ENCODE measurements around the gene CDK4.
"Not testable (repeated sequence)": the region's sequence is repeated elsewhere in the genome, so short reads cannot be mapped to it uniquely, and the experiment has no call there.

Gene CDK4

DNA sequence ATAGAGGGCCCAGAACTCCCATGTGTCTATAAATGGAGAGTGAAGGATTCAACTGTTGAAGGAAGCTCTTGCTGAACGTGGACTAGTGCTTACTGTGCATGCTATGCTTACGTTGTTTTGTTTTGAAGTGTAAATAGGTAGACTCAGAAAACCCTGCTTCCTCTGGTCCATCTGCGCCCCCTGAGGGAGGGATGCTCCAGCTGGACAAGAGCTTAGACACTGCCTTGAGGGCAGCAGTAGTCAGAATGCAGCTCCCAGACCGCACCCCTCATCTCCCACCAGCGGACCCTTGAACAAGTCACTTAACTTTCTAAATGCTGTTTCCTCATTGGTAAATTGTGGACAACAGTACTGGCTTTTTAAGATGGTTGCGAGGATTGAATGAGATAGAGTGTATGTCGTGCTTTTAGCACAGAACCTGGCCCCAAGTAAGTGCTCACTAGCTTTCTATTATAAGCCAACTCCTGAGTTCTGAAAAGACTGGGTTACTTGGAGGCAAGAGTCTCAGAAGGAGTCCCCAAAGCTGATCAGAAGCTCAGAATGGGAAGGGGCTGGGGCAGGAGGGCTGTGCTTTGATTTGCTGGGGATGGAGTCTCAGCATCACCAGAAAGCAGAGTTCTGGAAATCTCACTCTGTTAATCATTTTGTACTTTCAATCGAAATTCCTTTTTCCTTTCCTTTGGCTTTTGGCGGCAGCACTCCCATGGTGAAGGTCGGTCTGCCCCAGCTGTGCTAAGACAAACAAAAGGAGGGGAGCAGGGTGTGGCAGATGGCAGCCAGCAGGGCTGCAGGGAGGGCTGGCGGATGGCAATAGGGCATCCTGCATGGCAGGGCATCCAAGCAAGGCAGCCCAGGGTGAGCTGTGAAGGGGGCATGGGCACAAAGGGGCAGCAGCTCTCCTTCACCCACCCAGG lies 29.1 kb downstream of the CDK4 start:
- no peak for DNase-seq

- not testable (repeated sequence) for DNase-seq
Measured at GRCh38 chr12:57721846-57722608, 30.1 kb downstream of the CDK4 start.

GRCh38 chr12:57720606-57721595 lies 31.2 kb downstream of the CDK4 start:
- no peak for DNase-seq

DNA sequence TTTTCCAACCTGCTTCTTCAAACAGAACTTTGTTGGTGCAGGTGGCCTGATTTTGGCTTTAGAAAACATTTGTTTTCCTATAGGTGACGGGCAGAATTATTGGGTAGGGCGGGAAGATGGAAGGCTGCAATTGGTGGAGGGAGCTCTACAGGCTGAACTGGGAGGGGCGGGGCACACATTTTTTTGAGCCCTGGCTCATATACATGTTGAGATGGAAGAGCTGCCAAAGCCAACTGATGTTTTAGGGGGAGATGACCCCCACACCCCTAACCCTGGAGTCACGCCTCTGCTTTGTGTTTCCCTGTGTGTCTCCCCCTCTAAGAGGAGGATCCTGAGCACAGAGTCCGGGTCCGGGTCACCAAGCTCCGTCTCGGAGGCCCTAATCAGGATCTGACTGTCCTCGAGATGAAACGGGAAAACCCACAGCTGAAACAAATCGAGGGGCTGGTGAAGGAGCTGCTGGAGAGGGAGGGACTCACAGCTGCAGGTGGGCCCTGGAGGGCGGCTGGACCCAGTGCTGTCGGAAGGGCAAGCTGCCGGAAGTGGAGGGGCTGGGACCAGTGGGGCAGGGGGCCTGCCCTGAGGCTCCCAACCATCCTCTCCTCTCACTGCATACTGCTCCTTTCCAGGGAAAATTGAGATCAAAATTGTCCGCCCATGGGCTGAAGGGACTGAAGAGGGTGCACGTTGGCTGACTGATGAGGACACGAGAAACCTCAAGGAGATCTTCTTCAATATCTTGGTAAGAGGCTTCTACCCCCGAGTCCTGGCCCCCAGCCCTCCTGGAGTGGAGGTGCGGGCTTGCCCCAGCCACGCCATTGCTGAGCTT lies 32.1 kb downstream of the CDK4 start:
- no peak for DNase-seq

- DNase-seq = no peak
Measured at GRCh38 chr12:57718641-57719528, 33.2 kb downstream of the CDK4 start.

DNA sequence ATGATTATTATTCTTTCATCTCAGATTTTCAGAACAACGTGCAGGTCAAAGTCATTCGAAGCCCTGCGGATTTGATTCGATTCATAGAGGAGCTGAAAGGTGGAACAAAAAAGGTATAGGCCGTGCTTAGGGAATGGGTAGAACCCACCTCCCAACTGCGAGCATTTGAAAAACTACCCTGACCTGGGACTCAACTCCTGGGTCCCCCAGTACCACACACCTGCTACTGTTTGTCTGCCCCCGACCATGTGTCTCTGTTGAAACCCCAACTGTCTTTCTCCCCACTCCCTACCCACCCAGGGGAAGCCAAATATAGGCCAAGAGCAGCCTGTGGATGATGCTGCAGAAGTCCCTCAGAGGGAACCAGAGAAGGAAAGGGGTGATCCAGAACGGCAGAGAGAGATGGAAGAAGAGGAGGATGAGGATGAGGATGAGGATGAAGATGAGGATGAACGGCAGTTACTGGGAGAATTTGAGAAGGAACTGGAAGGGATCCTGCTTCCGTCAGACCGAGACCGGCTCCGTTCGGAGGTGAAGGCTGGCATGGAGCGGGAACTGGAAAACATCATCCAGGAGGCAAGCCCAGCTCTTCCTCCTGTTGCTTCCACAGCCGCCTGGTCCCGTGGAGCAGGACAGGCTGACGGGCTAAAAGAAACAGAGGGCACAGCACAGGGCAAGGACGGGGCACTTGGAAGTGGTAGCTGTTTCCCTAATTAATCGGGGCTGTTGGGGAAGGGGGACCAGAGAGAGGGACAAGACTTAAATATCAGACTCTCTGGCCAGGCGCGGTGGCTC lies 34.1 kb downstream of the CDK4 start:
- DNase-seq = no peak

DNA sequence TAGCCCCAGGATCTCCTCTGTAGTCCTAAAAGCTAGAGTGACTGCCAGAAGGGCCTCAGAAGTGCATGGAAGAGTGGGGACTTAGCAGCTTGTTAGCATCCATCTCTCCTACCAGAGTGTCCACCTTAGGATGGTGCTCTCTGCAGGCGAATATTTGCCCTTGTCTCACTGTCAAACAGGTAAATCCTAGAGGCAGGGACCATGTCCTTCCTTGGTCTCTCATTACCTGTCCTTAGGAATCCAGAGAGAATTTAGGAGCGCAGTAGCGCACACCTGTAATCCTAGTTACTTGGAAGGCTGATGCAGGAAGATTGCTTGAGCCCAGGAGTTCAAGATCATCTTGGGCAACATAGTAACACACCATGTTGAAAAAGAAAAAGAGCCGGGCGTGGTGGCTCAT lies 35.0 kb downstream of the CDK4 start:
- DNase-seq = no peak

DNA sequence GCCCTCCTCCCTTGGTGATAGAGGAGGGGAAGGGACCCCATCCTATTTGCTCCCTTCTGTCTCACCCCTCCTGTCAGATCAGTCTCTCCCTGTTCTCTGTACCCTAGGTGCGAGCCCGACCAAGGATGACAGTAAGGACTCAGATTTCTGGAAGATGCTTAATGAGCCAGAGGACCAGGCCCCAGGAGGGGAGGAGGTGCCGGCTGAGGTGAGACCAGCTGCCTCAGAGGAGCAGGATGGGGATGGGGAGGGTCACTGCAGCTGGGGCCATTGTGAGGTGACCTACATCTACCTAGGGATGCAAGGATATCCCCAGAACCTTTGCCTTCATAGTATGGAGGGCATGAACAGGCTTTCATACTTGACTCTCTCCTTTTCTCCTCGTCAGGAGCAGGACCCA lies 35.8 kb downstream of the CDK4 start:
- DNase-seq = no peak

DNA sequence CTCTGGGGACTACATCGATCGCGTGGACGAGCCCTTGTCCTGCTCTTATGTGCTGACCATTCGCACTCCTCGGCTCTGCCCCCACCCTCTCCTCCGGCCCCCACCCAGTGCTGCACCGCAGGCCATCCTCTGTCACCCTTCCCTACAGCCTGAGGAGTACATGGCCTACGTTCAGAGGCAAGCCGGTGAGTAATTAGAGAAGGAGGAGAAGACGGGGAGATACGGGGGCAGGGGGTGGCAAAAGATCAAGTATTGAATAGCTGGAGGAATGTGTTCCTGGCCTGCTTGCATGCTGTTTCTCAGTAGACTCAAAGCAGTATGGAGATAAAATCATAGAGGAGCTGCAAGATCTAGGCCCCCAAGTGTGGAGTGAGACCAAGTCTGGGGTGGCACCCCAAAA lies 36.3 kb downstream of the CDK4 start:
- DNase-seq = no peak

DNA sequence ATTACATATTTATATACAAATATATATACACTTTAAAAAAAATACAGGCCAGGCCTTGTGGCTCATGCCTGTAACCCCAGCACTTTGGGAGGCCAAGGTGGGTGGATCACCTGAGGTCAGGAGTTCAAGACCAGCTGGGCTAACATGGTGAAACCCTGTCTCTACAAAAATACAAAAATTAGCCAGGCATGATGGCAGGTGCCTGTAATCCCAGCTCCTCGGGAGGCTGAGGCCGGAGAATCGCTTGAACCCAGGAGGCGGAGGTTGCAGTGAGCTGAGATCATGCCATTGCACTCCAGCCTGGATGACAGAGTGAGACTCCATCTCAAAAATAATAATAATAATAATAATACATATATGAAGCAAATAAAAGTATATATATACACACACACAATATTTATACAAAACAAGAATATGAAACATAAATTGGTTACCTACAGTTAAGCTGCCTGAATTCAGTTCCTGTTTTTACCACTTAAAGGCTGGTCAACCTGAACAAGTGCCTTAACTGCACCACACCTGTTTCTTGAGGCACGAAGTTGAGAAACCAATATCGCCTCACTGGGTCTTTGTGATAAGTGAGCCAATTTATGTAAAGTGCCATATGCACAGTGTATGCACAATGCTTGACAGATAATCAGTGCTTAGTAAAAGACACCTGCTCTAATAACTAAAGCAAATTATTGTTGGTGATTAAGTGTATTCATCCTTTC lies 36.9 kb downstream of the CDK4 start:
- DNase-seq = not testable (repeated sequence)

DNA sequence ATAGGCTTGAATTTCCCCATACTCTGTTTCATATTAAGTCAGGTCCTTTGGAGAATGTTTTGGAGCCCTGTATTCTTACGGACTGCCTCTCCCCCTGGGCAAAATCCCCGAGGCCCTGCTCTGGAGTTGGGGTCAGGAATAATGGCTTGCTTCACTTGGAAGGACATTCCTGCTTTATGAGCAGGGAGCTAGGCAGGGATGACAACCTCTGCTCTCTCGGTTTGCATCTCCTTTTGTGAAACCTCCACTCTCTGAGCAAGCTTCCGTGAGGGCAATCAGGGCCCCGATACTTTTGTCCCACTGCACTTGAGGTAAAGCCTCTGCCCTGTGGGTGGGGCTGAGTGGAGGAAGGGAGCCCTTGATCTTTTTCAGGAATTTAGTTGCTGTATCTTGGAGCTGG lies 38.9 kb downstream of the CDK4 start:
- no peak for DNase-seq

- no peak for DNase-seq
Measured at GRCh38 chr12:57712701-57713100, 39.4 kb downstream of the CDK4 start.

DNA sequence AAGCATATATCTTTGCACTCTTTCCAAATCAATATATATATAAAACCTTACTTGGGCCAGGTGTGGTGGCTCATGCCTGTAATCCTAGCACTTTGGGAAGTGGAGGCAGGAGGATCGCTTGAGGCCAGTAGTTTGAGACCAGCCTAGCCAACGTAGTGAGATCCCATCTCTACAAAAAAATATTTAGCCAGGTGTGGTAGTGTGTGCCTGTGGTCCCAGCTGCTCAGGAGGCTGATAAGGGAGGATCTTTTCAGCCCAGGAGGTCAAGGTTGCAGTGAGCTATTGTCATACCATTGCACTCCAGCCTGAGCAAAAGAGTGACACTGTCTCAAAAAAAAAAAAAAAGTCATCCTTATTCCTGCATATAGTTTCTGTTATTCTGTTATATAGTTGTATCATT lies 43.8 kb downstream of the CDK4 start:
- DNase-seq = no peak

DNA sequence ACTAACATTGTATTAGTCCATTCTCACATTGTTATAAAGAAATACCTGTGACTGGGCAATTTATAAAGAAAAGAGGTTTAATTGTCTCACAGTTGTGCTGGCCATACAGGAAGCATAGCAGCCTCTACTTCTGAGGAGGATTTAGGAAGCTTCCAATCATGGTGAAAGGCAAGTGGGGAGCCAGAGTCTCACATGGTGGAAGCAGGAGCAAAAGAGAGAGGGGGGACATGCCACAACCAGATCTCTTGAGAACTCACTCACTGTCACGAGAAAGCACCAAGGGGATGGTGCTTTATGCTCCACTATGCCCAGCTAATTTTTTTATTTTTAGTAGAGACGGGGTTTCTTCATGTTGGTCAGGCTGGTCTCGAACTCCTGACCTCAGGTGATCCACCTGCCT lies 44.9 kb downstream of the CDK4 start:
- DNase-seq = no peak

DNA sequence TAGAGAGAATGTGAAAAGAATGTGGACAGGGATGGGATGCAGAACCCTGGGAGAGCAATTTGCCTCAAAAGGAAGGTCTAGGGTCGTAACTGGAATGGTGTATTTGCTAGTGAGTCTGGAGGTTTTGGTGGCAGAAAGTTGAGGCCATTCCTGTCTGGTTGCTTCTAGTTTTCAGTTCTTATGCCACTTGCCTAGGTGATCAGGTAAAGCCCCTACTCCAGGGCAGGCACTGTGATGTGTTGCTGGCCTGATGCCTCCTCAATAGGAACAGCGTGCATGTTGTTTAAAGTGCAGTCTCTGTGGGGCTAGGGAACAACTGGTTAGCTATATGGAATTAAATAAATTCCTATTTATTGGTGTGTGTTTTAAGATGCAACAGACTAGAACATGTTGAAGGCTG lies 51.8 kb downstream of the CDK4 start:
- no peak for DNase-seq

DNA sequence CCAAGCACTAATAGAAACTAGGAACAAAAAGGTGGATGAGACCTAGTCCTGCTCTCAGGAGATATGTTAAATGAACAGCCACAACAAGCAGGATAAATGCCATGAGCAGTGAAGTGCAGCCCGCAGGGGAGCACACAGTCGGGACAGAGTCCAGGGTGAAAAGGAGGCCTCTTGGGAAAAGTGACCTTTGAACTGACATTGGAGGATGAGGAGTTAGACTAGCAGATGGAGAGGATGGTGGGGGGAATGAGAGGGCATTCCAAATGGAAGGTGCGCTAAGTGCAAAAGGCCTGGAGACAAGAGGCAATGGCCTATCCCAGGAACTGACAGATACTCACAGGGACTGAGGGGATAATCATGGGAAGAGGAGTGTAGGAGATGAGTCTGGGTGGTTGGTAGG lies 53.7 kb downstream of the CDK4 start:
- DNase-seq = no peak
